GM12875 (cell line): Measurements from ENCODE around the gene TGIF2.

Experiments used
- H3K4me3 ChIP-seq: one replicate; pipeline ENCODE4 v1.5.1; 2011; ENCODE audit warnings: low read depth, low read length, control low read depth
- TF ChIP-seq, protein P1 (sequence below): IDR thresholded peaks from 2 replicates; pipeline ENCODE4 v1.5.1; 2011; ENCODE audit warnings: low read depth, mild to moderate bottlenecking, control low read depth, inconsistent platforms, low read length, moderate library complexity, borderline replicate concordance; ENCODE audit not compliant: insufficient read depth

TGIF2 gene

GRCh38 chr20:36542516-36543183 is 30.7 kb upstream of the TGIF2 start:
- no peak overlapping the region for H3K4me3 ChIP-seq
- TF ChIP-seq, protein P1, sequence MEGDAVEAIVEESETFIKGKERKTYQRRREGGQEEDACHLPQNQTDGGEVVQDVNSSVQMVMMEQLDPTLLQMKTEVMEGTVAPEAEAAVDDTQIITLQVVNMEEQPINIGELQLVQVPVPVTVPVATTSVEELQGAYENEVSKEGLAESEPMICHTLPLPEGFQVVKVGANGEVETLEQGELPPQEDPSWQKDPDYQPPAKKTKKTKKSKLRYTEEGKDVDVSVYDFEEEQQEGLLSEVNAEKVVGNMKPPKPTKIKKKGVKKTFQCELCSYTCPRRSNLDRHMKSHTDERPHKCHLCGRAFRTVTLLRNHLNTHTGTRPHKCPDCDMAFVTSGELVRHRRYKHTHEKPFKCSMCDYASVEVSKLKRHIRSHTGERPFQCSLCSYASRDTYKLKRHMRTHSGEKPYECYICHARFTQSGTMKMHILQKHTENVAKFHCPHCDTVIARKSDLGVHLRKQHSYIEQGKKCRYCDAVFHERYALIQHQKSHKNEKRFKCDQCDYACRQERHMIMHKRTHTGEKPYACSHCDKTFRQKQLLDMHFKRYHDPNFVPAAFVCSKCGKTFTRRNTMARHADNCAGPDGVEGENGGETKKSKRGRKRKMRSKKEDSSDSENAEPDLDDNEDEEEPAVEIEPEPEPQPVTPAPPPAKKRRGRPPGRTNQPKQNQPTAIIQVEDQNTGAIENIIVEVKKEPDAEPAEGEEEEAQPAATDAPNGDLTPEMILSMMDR, result no peak

DNA sequence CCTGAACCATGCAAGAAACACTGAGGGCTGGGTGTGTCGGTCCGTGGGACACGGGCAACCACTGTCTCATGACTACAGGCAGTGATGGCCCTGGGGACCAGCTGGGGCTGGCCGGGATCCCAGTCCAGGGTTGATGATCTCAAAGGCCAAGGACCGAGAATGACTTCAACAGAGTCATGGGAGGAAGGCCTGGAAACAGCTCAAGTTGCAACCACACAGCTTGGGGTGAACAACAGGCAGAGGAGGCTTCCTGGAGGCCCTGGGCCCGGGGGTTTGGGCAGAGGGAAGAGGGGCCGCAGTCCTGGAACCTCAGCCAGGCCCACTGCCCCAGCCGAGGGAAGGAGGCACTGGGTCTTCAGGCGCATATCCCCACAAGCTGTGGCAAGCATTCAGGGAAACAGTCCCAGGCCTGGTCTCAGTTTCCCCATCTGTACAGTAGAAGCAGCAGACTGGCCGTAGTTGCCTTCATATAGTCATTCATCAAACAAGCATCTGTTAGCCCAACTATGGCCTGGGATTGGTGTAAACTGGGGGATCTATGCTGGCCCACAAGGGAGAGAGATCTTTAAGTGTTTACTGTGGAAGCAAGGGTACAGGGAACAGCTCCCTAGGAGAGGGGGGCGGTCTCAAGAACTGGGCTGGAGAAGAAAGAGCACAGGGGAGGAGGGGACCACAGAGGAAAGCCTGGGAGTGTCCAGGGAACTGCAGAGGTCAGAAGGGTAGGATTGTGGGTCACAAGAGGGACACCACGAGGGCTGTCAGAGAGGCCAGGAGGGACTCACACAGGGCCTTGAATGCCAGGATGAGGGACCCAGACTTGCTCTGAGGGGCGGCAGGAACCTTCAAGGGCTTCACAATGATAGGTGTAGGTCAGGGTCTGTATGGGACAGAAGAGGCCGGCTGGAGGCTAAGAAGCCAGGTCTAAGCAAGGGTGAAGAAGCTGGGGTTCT is 29.9 kb upstream of the TGIF2 start:
- TF ChIP-seq, protein P1, result no peak
- H3K4me3 ChIP-seq, result no peak overlapping the region

- TF ChIP-seq, protein P1, result no peak
- no peak overlapping the region for H3K4me3 ChIP-seq
These were observed 29.0 kb upstream of the TGIF2 start for GRCh38 chr20:36544134-36545018.

DNA sequence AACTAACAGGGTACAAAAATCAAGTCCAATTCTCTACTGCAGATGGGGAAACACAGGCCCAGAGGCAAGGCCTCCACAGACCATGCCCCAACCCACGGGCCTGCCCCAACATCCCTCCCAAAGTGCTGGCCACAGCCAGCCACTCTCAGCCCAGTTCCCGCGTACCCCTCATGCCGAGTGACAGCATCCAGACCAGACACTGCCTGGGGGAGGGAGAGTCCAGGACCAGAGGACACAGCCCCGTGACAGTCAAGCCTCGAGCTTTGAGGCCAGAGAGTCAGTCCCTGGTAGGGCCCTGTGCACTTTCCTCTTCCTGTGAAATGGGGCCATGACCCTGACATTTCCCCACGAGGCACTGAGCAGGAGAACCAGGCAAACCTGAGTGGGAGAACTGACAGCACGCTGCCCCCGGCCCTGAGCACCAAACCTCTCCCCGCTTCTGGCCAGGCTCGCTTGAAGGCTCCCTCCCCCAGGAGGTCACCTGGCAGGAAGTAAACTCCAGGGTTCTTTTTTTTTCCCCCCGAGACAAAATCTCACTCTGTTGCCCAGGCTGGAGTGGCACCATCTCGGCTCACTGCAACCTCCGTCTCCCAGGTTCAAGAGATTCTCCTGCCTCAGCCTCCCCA is 27.2 kb upstream of the TGIF2 start:
- no peak overlapping the region for H3K4me3 ChIP-seq
- TF ChIP-seq, protein P1, result no peak

DNA sequence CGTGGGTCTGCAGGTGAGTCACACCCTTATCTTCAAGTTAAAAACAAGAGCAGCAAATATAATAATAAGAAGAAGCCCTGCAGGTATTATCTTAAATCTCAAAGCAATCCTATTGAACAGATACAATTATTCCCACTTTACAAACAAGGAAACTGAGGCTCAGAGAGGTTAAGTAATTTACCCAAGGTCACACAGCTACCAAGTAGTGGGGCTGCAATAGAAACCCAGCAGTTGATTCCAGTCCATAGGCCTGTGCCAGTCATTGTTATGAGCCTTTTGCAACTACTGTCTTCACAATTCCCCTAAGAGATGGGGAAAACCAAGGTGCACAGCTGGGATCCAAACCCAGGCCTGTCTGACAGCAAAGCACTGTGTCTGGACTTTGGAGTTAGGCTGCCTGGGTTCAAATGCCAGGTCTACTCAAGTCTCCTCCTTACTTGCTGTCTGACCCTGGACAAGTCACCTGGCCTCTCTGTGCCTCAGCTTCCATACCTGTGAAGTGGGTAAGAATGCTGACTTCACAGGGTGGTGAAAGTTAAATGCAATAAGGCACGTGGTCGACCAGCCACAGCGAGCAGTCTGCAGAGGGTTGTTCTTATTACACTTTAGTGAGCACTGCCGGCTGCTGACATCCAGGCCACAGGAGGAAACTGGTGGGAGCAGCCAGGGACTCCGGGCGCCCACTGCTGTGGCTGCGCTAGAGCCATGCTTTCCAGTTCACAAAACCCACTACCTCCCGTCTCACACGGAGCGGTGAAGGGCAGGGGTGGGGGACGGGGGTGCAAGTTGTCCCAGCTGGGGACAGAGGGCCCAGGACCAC is 26.0 kb upstream of the TGIF2 start:
- TF ChIP-seq, protein P1, result no peak
- H3K4me3 ChIP-seq, result no peak overlapping the region

- no peak overlapping the region for H3K4me3 ChIP-seq
- TF ChIP-seq, protein P1, result no peak
These were observed 25.4 kb upstream of the TGIF2 start for GRCh38 chr20:36548006-36548315.
